Ecto neural progenitor cell (in vitro differentiated cells): Measurements from ENCODE around the gene ZSWIM1.
"Not testable (repeated sequence)": the region's sequence is repeated elsewhere in the genome, so short reads cannot be mapped to it uniquely, and the experiment has no call there.

ENCODE experiments used
- DNase-seq: peaks from one replicate; pipeline ENCODE4 v3.0.0-alpha.2; 2018; ENCODE audit warnings: low spot score

The ZSWIM1 gene

DNA sequence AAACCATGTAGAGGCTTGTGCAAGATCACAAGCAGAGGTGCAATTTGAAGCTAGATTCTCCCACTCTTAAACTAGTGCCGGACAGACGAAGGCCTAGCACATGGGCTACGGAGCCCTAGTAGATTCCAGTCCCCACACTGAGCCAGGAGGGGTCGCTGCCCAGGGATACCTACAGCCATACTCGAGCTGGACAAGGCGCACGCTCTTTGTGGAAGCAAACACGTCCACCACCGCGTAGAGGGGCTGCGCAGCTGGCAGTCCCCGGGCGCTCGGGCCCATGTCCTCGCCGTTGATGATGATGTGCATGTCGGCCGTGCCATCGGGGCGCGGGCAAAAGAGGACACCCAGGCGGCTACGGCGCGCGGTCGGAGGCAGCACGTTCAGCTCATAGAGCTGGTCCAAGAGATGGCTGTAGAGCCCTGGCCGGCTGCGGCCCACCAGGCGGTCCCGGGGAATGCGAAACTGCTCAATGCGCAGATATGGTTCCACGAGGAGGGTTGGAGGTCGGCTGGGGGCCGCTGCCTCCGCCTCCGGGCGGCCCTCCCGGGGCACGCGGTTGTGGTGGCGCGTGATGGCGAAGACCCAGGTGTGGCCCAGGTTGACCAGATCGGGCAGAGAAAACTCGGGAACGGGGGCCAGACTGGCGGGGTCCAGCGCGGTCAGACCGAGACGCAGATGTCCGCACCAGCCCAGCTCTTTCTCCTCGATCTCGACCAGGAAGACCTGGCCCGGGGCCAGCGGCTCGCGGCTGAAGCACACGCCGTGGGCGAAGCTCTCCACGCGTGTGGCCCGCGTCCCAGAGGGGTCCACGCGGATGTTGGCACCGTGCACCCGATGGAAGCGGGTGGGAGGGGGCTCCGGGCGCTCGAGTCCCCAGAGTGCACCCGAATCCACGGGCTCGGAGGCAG is 9.3 kb downstream of the ZSWIM1 start:
- peak; percentile 91 for DNase-seq

DNA sequence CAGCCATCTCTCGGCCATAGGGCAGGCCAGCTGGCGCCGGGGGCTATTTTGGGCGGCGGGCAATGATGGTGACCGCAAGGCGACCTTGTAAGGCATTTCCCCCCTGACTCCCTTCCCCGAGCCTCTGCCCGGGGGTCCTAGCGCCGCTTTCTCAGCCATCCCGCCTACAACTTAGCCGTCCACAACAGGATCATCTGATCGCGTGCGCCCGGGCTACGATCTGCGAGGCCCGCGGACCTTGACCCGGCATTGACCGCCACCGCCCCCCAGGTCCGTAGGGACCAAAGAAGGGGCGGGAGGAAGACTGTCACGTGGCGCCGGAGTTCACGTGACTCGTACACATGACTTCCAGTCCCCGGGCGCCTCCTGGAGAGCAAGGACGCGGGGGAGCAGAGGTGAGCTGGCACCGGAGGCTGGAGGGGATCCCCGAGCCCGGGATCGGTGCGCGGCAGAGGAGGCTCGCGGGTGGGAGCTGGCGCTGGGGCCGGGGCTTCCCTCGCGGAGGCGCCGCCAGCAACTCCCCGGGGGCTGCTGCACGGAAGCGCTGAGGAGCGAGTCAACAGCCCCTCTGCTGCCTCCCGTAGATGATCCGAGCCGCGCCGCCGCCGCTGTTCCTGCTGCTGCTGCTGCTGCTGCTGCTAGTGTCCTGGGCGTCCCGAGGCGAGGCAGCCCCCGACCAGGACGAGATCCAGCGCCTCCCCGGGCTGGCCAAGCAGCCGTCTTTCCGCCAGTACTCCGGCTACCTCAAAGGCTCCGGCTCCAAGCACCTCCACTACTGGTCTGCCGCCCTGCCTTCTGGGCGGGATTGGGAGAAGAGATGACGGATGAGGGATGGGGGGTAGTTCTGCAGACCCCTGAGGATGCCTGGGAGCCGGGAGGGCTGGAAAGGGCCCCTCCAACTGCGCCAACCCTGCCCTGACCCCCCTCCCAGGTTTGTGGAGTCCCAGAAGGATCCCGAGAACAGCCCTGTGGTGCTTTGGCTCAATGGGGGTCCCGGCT is 10.3 kb downstream of the ZSWIM1 start, which contains the start of the genes CTSA and NEURL2:
Gene CTSA (plus strand): TSS at position 351 of the 999 bp plus-strand sequence. CDS start 234 bp downstream, at position 585.
Gene NEURL2 (minus strand): TSS at position 224 of the 999 bp plus-strand sequence. CDS start 217 bp downstream, at position 7.
- DNase-seq = peak; percentile 91

DNA sequence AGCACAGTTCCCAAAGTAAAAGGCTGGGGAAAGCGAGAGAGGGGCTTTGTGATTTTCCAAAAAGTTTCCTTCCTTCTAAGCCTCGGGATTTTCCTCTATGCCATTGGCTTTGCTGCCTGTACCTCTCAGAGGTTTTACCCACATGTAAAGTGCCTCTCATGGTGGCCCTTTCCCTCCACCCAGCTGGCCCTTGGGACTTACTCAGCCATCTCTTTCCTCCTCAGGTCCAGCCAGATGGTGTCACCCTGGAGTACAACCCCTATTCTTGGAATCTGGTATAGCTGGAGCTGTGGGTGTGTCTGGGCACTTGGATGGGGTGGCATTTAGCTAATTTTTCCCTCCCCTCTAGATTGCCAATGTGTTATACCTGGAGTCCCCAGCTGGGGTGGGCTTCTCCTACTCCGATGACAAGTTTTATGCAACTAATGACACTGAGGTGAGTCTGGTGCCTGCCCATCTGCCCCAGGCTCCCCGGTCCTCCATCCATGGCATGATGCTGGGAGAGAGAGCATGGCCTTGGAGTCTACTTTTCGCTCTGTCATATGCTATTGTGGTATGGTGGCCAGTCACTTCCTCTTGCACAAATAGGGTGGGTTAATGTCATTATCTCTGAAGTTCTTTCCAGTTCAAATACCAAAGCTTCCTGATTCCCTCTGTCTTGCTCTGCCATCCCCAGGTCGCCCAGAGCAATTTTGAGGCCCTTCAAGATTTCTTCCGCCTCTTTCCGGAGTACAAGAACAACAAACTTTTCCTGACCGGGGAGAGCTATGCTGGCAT is 11.2 kb downstream of the ZSWIM1 start:
- DNase-seq = no peak

DNA sequence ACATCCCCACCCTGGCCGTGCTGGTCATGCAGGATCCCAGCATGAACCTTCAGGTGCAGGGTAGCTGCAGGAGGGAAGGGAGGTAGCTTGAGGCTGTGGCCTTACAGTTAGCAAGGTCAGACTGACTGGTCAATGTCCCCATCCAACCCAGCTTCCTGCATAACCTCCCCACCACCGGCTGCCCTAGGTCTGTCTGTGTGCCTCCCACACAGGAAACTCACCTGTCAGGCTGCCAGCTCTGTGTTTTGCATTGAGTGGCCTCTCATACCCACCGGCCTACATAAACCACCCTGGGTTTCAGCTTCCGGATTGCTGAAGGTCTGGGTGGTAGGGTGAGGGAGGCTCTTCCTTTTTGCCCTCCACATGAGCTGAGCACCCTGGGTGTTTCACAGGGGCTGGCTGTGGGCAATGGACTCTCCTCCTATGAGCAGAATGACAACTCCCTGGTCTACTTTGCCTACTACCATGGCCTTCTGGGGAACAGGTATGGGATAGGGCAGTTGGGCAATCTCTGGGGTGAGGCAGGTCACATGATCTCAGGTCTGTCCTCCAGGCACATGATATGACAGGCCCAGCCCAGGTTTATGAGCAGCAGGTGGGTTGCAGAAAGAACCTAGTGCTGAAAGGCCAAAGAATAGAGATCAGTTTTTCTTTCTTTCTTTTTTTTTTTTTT is 11.9 kb downstream of the ZSWIM1 start:
- no peak for DNase-seq

DNA sequence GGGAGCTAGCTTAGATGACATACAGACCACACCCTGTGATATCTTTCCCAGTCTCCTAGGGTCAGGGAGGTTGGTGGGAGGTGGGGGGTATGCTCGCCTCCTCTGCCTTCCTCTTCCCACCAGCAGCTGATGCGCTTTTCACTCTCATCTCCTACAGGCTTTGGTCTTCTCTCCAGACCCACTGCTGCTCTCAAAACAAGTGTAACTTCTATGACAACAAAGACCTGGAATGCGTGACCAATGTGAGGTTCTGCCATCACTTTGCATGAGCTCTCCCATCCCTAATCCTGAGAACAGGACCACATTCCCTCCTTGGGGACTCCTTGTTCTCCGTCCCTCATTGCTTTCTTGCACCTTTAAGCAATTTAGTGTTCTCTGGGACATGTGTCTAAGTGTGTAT is 12.8 kb downstream of the ZSWIM1 start:
- DNase-seq = no peak

DNA sequence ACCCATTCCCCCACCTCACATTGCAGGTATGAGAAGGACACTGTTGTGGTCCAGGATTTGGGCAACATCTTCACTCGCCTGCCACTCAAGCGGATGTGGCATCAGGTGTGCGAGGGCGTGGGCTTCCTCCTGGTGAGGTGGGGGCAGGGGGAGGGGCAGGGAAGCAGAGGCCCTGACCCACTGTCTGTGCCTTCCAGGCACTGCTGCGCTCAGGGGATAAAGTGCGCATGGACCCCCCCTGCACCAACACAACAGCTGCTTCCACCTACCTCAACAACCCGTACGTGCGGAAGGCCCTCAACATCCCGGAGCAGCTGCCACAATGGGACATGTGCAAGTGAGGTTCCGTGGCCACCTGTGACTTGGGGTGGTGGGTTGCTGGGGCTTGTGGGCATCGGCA is 13.8 kb downstream of the ZSWIM1 start:
- DNase-seq = no peak

DNA sequence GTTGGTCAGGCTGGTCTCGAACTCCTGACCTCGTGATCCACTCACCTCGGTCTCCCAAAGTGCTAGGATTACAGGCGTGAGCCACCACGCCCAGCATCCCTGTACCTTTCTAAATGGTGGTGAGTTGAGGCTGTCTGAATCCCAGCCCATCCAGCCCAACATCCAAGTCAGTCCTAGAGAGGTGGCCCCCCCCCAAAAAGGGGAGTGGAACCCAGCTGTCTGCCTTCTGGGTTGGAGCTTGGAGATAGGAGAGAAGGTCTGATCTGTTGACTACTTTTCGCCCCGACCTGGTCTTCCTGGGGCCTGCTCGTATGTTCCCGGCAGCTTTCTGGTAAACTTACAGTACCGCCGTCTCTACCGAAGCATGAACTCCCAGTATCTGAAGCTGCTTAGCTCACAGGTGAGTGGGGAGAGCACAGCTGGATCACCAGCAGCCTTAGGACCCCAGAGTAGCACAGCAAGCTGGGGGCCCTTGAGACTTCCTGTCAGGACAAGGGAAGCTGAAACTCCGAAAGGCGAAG is 15.7 kb downstream of the ZSWIM1 start:
- DNase-seq = no peak

DNA sequence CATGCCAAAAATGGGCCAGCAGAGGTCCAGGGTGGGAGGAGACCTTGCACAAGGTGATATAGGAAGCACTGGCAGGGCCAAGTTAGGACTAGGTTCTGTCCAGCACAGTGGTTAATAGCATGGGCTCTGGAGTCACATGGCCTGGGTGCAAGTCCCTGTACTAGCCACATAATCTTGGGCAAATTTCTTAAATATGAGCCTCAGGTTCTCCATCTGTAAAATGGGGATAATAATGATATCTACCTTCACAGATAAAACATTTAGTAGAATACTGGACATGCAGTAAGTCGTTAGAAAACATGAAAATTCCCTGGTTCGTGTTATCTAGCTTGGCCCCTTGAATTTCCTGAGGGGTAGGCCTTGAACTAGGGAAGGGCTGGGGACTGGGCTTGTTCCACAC is 16.3 kb downstream of the ZSWIM1 start:
- no peak for DNase-seq

DNA sequence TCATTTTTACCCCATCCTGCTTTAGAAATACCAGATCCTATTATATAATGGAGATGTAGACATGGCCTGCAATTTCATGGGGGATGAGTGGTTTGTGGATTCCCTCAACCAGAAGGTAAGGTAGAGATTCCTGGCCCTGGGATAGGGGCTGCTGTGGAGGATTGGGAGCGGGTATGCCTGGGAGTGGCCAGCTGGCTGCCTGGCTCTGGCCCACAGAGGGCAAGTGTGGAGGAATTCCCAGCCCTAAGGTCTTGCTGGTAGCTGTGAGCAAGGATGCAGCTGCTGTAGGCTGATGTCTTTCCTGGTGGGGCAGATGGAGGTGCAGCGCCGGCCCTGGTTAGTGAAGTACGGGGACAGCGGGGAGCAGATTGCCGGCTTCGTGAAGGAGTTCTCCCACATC is 16.7 kb downstream of the ZSWIM1 start:
- DNase-seq = no peak

DNA sequence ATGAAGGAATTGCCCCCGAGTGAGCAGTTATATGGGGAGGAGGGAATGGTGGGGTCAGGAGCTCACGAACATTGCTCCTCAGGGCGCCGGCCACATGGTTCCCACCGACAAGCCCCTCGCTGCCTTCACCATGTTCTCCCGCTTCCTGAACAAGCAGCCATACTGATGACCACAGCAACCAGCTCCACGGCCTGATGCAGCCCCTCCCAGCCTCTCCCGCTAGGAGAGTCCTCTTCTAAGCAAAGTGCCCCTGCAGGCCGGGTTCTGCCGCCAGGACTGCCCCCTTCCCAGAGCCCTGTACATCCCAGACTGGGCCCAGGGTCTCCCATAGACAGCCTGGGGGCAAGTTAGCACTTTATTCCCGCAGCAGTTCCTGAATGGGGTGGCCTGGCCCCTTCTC is 17.3 kb downstream of the ZSWIM1 start:
- no peak for DNase-seq

DNA sequence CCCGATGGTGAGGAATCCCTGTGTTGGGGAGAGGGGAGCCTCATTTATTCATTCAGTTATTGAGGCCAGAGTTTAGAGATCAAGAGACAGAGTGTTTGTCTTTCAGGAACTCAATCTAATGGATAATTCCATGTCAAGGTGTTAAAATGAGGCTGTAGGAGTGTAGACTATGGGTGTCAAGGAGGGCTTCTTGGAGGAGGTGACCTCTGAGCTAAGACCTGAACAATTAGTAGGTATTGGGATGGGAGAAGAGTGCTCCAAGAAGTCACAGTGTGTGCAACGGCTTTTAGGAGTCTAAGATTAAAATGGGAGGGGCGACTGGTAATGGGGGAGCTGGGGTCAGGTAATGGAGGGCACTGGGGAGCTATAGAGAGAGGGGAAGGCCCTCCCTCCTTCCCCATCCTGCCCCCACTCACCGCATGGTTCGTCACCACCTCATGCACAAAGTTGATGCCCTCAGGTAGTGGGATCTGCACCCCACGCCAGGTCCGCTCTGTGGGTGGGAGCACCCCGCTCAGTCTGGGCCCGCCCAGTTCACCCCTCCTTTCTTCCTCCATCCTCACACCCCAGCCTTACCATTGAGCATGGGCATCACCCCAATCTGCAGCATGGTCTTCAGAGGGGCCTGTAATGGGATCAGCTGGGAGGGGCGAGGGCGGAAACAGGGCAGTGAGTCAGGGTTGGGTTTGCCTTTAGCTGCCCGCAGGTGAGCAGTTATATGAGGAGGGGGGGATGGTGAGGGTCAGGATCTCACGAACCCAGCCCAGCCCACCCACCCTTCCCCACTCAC is 18.2 kb downstream of the ZSWIM1 start:
- no peak for DNase-seq

DNA sequence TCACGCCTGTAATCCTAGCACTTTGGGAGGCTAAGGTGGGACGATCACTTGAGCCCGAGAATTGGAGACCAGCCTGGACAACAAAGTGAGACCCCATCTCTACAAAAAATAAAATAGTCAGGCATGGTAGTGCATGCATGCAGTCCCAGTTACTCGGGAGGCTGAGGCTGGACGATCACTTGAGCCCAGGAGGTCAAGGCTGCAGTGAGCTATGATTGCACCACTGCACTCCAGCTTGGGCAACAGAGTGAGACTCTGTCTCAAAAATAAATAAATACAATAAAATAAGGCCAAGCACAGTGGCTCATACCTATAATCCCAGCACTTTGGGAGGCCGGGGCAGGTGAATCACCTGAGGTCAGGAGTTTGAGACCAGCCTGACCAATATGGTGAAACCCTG is 20.3 kb downstream of the ZSWIM1 start:
- not testable (repeated sequence) for DNase-seq

DNA sequence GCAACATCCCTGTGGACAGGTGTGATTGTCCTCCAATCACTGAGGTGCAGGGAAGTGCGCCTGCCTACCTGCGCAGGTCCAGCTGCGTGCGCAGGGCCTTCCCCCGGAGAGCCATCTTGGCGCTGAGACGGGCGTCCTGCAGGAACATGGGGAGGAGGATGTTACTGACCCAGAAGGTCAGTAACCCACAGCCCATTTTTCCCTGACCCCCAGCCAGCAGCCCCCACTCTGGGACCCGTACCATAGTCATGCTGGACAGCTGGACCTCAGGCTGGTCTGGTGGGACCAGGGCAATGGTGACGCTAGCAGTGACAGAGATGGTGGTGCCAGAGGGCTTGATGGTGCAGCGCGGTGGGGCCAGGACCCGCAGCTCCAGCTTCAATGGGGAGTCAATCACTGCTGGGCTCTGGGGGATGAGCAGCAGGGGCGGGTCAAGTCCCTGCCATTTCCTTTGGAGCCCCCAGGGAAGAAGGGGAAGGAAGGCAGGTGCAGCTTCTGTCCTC is 21.2 kb downstream of the ZSWIM1 start:
- no peak for DNase-seq

DNA sequence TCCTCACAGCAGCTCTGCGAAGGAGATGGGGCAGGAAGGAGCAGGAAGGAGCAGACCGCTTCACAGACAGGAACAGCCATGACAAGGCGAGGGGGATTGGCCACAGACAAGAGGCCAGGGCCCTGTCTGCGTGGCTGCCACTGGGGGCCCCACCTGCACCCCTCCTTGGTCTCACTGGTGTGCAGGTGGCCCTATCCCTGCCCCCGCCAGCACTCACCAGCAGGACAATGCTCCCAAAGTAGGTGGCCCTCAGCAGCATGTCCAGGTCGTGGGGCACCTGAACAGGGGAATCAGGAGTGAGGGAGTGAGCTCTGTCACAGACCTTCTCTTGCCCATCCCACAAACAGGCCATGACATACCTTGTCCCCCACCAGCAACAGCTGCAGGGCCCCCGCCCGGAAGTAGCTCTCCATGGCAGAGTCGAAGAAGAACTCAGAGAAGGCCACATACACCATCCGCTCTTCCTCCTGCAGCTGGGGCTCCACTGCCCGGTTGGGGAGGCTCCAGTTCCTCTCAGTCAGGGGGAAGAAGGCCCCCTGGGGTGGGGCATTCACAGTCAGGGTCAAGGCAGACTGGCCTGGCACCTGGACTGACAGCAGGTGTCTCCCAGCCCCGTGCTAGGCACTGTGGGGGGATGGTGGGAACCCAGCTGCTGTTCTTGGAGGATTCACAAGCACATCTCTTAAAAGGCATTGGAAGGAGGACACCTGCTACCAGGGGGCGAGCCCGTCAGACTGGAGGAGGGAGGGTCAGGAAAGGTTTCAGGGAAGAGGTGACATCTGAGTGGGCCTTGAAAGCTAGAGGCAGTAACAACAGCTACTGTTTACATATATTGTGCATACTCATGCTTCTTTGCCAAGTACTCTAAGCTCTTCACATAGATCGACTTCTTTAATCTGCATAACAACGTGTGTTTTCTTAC is 23.8 kb downstream of the ZSWIM1 start:
- no peak for DNase-seq

DNA sequence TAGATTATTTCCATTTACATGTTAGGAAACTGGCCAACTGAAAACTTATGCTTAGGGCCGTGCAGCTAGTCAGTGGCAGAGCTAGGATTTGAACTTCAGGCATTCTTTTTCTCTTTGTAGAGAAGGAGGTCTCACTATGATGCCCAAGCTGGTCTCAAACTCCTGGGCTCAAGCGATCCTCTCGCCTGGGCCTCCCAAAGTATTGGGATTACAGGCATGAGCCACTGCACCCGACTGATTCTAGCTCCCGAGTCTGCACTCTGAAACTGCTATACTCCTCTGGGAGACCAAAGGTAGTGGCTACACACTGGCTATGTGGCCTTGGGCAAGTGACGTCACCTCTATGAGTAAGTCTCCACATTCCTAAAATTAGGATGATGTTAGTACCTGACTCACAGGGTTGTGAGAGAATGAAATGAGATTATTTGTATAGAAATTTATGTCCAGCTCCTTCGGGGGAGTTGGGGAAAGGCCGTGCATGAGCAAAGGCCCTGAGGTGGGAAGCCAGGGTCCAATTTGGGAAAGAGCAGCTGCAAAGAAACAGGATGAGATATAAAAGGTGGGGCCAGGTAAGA is 24.6 kb downstream of the ZSWIM1 start:
- DNase-seq = no peak

DNA sequence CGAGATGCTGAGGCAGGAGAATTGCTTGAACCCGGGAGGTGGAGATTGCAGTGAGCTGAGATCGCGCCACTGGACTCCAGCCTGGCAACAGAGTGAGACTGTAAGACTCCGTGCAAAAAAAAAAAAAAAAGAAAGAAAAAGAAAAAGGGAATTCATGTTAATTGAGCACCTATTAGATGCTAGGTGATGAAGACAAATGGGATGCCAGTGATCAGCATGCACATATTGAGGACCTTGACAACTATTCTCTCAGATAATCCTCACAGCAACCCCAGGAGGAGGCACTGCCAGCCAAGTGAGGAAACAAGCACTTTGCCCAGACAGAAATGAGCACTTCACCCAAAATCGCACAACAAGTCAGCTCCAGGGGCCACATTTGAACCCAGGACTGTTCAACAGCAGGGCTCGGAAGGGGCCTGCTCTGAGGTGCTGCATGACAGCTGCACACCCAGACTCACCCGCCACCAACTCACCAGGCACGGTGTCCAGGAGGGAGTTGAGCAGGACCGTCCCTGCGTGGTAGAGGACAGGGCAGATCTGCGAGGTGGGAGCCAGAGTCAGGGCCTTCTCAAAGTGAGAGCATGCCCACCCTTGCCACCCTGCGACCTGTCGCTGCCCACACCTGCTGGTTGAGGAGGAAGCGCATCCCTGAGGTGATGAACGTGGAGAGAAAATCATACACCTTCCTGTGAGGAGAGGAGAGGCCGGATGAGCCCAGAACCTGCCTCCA is 26.4 kb downstream of the ZSWIM1 start:
- no peak for DNase-seq

DNA sequence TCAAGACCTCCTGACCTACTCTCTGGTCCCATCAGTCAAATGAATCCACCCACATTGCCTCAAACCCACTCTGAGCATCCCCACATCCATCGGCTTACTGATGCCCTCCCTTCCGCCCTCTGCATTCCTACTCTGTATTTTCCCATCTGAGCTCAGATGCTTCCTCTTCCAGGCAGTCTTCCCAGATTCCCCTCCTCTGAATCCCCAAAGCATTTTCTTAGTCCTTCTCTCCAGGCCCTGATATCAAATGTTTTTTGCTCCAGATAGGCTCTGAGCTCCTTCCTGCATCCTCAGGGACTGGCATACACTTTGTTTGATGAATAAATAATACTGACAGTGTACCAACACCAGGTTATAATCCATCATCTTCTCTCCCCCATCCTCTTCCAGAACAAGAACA is 27.1 kb downstream of the ZSWIM1 start:
- no peak for DNase-seq

DNA sequence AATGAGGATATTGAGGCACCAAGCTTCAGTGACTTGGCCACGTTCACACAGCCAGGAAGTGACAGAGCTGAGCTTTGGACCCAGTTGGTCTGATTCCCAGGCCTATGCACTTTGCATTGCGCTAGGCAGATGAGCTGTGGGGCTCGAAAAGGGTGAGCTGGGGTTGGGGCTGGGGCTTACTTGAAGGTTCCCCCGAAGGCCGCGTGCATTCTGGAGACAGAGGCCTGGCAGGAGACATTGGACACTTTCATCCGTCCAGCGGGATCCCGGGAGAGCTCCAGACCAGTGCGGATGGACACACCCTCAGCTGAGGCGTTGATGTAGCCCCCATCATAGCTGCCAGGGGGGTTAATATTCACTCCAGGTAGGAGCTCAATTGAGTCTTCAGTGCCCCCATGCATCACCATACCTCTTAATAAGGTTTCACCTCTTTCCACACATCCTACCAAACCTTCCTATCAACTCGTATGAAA is 28.3 kb downstream of the ZSWIM1 start:
- DNase-seq = no peak
